ENCODE data around the gene AMER3.

AMER3 gene

GRCh38 chr2:130735200-130735599 is 20.1 kb upstream of the AMER3 start:
- no peak for TF ChIP-seq CTCF (IDR thresholded peaks at IDR 0.05; ENCODE audit: insufficient read depth, low read length, poor library complexity, severe bottlenecking)
- Histone ChIP-seq H3K27me3 (replicated peaks; ENCODE audit: control insufficient read depth, insufficient read depth, low read length) (no peaks in the 10 kb centered on the region; the same call in 1 of the 2 replicates), H3K4me3 (replicated peaks; ENCODE audit: low read depth, low read length) (no peak overlapping the region), H3K36me3 (ENCODE audit: control insufficient read depth, insufficient read depth, low read length) (no peaks in the 10 kb centered on the region)
- DNase-seq (ENCODE audit: extremely low read depth, insufficient read length), result no peak

DNA sequence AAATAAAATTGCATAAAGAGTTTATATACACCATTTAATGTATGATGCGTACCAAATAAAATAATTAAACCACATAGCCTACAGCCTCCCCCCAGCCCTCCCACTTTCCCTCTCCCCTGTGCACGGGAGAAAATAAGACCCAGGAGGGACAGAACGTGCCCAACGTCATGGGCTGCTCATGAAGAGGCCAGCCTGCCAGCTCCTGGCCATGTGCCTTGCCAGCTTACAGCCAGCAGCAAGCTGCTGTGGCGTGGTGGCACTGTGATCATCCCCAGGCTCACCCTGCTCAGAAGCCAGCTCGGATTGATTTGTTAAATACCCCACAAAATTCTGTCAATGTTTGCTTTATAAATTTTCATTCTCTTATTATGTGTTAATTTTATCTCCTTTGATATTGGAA is 18.9 kb upstream of the AMER3 start:
- DNase-seq (ENCODE audit: extremely low read depth, insufficient read length), result no peak
- no peaks in the 10 kb centered on the region; the same call in 1 of the 2 replicates for H3K27me3 ChIP-seq (replicated peaks; ENCODE audit: control insufficient read depth, insufficient read depth, low read length)
- no peak overlapping the region for H3K4me3 ChIP-seq (replicated peaks; ENCODE audit: low read depth, low read length)
- H3K36me3 ChIP-seq (ENCODE audit: control insufficient read depth, insufficient read depth, low read length), result no peaks in the 10 kb centered on the region
- TF ChIP-seq CTCF (IDR thresholded peaks at IDR 0.05; ENCODE audit: insufficient read depth, low read length, poor library complexity, severe bottlenecking), result no peak

GRCh38 chr2:130737592-130737991 is 17.7 kb upstream of the AMER3 start:
- no peak for TF ChIP-seq CTCF (IDR thresholded peaks at IDR 0.05; ENCODE audit: insufficient read depth, low read length, poor library complexity, severe bottlenecking)
- no peaks in the 10 kb centered on the region; the same call in 1 of the 2 replicates for H3K27me3 ChIP-seq (replicated peaks; ENCODE audit: control insufficient read depth, insufficient read depth, low read length)
- no peaks in the 10 kb centered on the region for H3K36me3 ChIP-seq (ENCODE audit: control insufficient read depth, insufficient read depth, low read length)
- DNase-seq (ENCODE audit: extremely low read depth, insufficient read length), result no peak
- H3K4me3 ChIP-seq (replicated peaks; ENCODE audit: low read depth, low read length), result no peak overlapping the region

- H3K36me3 ChIP-seq (ENCODE audit: control insufficient read depth, insufficient read depth, low read length), result no peaks in the 10 kb centered on the region
- DNase-seq (ENCODE audit: extremely low read depth, insufficient read length), result no peak
- no peaks in the 10 kb centered on the region; the same call in 1 of the 2 replicates for H3K27me3 ChIP-seq (replicated peaks; ENCODE audit: control insufficient read depth, insufficient read depth, low read length)
- H3K4me3 ChIP-seq (replicated peaks; ENCODE audit: low read depth, low read length), result no peak overlapping the region
- TF ChIP-seq CTCF (IDR thresholded peaks at IDR 0.05; ENCODE audit: insufficient read depth, low read length, poor library complexity, severe bottlenecking), result no peak
These were observed 14.7 kb upstream of the AMER3 start for GRCh38 chr2:130740671-130741070.

GRCh38 chr2:130743278-130743677 is 12.1 kb upstream of the AMER3 start:
- TF ChIP-seq CTCF (IDR thresholded peaks at IDR 0.05; ENCODE audit: insufficient read depth, low read length, poor library complexity, severe bottlenecking), result no peak
- H3K4me3 ChIP-seq (replicated peaks; ENCODE audit: low read depth, low read length), result no peak overlapping the region
- no peaks in the 10 kb centered on the region for H3K36me3 ChIP-seq (ENCODE audit: control insufficient read depth, insufficient read depth, low read length)
- no peak for DNase-seq (ENCODE audit: extremely low read depth, insufficient read length)
- H3K27me3 ChIP-seq (replicated peaks; ENCODE audit: control insufficient read depth, insufficient read depth, low read length), result no peaks in the 10 kb centered on the region; the same call in 1 of the 2 replicates
